NCI-H187 treated with DMSO at 0.1 percent for 48 hours (cell line): ENCODE data around the gene SNX5.

Experiments
- DNase-seq: peaks from one replicate; lab custom pipeline; 2025; lab: John Stamatoyannopoulos, UW

The SNX5 gene

GRCh38 chr20:17916433-17916891 is 52.1 kb downstream of the SNX5 start:
- DNase-seq = no peak

- no peak for DNase-seq
Measured at GRCh38 chr20:17914957-17915356, 53.6 kb downstream of the SNX5 start.

- DNase-seq = no peak
Measured at GRCh38 chr20:17912916-17913315, 55.7 kb downstream of the SNX5 start.

- no peak for DNase-seq
Measured at GRCh38 chr20:17911927-17912326, 56.7 kb downstream of the SNX5 start.

GRCh38 chr20:17910828-17911294 is 57.7 kb downstream of the SNX5 start:
- DNase-seq = no peak

- DNase-seq = no peak
Measured at GRCh38 chr20:17909869-17910321, 58.7 kb downstream of the SNX5 start.

- no peak for DNase-seq
Measured at GRCh38 chr20:17905544-17905943, 63.0 kb downstream of the SNX5 start.

- no peak for DNase-seq
Measured at GRCh38 chr20:17904027-17904426, 64.6 kb downstream of the SNX5 start.

GRCh38 chr20:17902531-17903083 is 66.0 kb downstream of the SNX5 start:
- DNase-seq = no peak

GRCh38 chr20:17901971-17902370 is 66.6 kb downstream of the SNX5 start:
- no peak for DNase-seq

GRCh38 chr20:17898548-17898994 is 70.0 kb downstream of the SNX5 start:
- DNase-seq = no peak

- DNase-seq = no peak
Measured at GRCh38 chr20:17897566-17898307, 70.9 kb downstream of the SNX5 start.

- DNase-seq = no peak
Measured at GRCh38 chr20:17896771-17897369, 71.7 kb downstream of the SNX5 start.

- no peak for DNase-seq
Measured at GRCh38 chr20:17896193-17896723, 72.3 kb downstream of the SNX5 start.

GRCh38 chr20:17895641-17896171 is 72.9 kb downstream of the SNX5 start:
- no peak for DNase-seq

- DNase-seq = no peak
Measured at GRCh38 chr20:17893445-17893844, 75.1 kb downstream of the SNX5 start.

GRCh38 chr20:17892189-17892938 is 76.2 kb downstream of the SNX5 start:
- DNase-seq = no peak
